ENCODE measurements around the gene COL19A1. TPM values are rescaled to one million over a fixed set of nuclear protein-coding genes. Genes with fewer than 3 reads are reported as not detected.

The COL19A1 gene
- total and polyA plus RNA-seq, 9 of the 15 experiments (the other 6 are each of a cell fraction or from before 2014, with no cell fraction given), result not detected

DNA sequence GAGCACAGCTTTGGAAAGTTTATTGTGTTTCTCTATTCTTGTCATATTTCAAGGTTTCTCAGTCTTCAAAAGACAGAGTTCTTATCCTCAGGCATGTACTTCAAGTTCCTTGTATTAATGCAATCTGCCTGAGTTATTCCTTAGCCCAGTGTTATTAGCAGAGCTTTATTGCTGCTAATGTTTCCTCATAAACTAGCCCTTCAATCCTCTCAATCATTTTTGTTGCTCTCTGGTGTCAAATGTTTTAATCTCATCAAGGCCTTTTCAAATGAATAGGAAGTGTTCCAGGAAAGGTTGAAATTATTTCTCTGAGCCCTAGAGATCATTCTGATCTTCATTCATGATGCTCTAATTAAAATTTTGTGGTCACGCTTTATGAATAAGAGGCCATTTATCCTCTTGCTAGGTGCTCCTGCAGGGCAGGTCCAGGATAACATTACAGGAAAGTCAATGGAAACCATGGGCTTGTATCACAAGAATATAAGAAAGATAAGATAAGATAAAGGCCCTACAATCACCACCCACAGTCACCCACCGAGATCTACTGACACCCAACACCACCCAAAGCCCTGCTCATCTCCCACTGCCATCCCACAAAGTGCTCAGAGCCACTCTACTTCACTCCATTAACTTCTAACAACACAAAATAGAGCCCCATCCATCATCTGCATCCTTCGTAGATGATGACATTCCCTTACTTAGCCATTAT lies 310.6 kb downstream of the COL19A1 start:
- Histone ChIP-seq H3K36me3 (ENCODE audit: control insufficient read depth, insufficient read depth, low read length) (no peaks in the 10 kb centered on the region), H4K20me1 (replicated peaks; ENCODE audit: control insufficient read depth, insufficient read depth, low read length) (no peaks in the 10 kb centered on the region), H3K9me3 (replicated peaks; ENCODE audit: control insufficient read depth, insufficient read depth, low read depth, low read length) (no peaks in the 10 kb centered on the region), H3K4me3 (no peak overlapping the region), H3K9me1 (ENCODE audit: control insufficient read depth, insufficient read depth, low read length) (no peaks in the 10 kb centered on the region), H3K9ac (ENCODE audit: insufficient read depth in 1 of 2, low read depth in 2 of 2, low read length in 2 of 2) (no peak overlapping the region), H3K4me1 (replicated peaks in 1 of 2; ENCODE audit: control insufficient read depth in 2 of 2, insufficient read depth in 2 of 2, low read length in 2 of 2) (no peaks in the 10 kb centered on the region), H2AFZ (ENCODE audit: low read depth, low read length) (no peak overlapping the region), H3K27me3 (ENCODE audit: control insufficient read depth in 2 of 2, insufficient read depth in 2 of 2, low read length in 2 of 2) (no peaks in the 10 kb centered on the region), H3K79me2 (ENCODE audit: control insufficient read depth, insufficient read depth, low read length) (no peaks in the 10 kb centered on the region), H3K4me2 (ENCODE audit: insufficient read depth, low read length) (no peak overlapping the region), H3K27ac (ENCODE audit: extremely low read depth, low read depth, low read length) (no peak overlapping the region)
- in situ Hi-C loops (cut with MboI) (no loop called here), intact Hi-C loops (cut with micrococcal nuclease) (no loop called here)
- ChIA-PET CTCF (ENCODE audit: low intra/inter-chr PET ratio) (no interaction called here), POLR2A (no interaction called here)
- no TSS peak for BruUV-seq (replicated peaks)
- ATAC-seq, result no peak
- no peak for FAIRE-seq
- 2% methylated on average over 3 of the region's 3 CpGs for WGBS (ENCODE audit: insufficient coverage, low coverage, missing lambda C conversion rate)
- no peak for DNase-seq (ENCODE audit: extremely low read depth in 1 of 4, low spot score in 3 of 4)
- TF ChIP-seq, protein P1, sequence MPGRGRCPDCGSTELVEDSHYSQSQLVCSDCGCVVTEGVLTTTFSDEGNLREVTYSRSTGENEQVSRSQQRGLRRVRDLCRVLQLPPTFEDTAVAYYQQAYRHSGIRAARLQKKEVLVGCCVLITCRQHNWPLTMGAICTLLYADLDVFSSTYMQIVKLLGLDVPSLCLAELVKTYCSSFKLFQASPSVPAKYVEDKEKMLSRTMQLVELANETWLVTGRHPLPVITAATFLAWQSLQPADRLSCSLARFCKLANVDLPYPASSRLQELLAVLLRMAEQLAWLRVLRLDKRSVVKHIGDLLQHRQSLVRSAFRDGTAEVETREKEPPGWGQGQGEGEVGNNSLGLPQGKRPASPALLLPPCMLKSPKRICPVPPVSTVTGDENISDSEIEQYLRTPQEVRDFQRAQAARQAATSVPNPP (IDR thresholded peaks at IDR 0.05; ENCODE audit: borderline replicate concordance, insufficient read depth, insufficient read length), result no peak
- TF ChIP-seq, protein P2, sequence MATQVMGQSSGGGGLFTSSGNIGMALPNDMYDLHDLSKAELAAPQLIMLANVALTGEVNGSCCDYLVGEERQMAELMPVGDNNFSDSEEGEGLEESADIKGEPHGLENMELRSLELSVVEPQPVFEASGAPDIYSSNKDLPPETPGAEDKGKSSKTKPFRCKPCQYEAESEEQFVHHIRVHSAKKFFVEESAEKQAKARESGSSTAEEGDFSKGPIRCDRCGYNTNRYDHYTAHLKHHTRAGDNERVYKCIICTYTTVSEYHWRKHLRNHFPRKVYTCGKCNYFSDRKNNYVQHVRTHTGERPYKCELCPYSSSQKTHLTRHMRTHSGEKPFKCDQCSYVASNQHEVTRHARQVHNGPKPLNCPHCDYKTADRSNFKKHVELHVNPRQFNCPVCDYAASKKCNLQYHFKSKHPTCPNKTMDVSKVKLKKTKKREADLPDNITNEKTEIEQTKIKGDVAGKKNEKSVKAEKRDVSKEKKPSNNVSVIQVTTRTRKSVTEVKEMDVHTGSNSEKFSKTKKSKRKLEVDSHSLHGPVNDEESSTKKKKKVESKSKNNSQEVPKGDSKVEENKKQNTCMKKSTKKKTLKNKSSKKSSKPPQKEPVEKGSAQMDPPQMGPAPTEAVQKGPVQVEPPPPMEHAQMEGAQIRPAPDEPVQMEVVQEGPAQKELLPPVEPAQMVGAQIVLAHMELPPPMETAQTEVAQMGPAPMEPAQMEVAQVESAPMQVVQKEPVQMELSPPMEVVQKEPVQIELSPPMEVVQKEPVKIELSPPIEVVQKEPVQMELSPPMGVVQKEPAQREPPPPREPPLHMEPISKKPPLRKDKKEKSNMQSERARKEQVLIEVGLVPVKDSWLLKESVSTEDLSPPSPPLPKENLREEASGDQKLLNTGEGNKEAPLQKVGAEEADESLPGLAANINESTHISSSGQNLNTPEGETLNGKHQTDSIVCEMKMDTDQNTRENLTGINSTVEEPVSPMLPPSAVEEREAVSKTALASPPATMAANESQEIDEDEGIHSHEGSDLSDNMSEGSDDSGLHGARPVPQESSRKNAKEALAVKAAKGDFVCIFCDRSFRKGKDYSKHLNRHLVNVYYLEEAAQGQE (IDR thresholded peaks at IDR 0.05; ENCODE audit: borderline replicate concordance), result no peak
- TF ChIP-seq, protein P2 (CRISPR knock-in tag; IDR thresholded peaks at IDR 0.05; ENCODE audit: low read depth), result no peak
- TF ChIP-seq SOX6 (IDR thresholded peaks at IDR 0.05) (no peak), ZSCAN32 (CRISPR knock-in tag; IDR thresholded peaks at IDR 0.05) (no peak), FOXM1 (IDR thresholded peaks at IDR 0.05; ENCODE audit: low read depth) (no peak), FOXM1 (CRISPR knock-in tag; IDR thresholded peaks at IDR 0.05; ENCODE audit: low read depth) (no peak), ZNF143 (CRISPR knock-in tag; IDR thresholded peaks at IDR 0.05) (no peak), ELF2 (CRISPR knock-in tag; IDR thresholded peaks at IDR 0.05) (no peak), PPARD (CRISPR knock-in tag; IDR thresholded peaks at IDR 0.05) (no peak), RB1 (IDR thresholded peaks at IDR 0.05; ENCODE audit: low read depth) (no peak), JUND (IDR thresholded peaks at IDR 0.05; ENCODE audit: borderline replicate concordance, low read depth, low read length) (no peak), JUND (tag; IDR thresholded peaks at IDR 0.05; ENCODE audit: borderline replicate concordance, low read depth, low read length) (no peak)
- TF ChIP-seq, protein P3, sequence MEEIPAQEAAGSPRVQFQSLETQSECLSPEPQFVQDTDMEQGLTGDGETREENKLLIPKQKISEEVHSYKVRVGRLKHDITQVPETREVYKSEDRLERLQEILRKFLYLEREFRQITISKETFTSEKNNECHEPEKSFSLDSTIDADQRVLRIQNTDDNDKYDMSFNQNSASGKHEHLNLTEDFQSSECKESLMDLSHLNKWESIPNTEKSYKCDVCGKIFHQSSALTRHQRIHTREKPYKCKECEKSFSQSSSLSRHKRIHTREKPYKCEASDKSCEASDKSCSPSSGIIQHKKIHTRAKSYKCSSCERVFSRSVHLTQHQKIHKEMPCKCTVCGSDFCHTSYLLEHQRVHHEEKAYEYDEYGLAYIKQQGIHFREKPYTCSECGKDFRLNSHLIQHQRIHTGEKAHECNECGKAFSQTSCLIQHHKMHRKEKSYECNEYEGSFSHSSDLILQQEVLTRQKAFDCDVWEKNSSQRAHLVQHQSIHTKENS (CRISPR knock-in tag; IDR thresholded peaks at IDR 0.05), result no peak
